Activated naive CD4-positive, alpha-beta T cell (primary cell): ENCODE measurements around the gene BPIFA1.

Source experiments
- DNase-seq, 4 experiments: peaks; one replicate each; lab custom pipeline; 2025; lab: John Stamatoyannopoulos, UW

BPIFA1 gene

GRCh38 chr20:33277471-33278441, 42.0 kb downstream of the BPIFA1 start:
- no peak for DNase-seq

- DNase-seq = no peak
Measured at GRCh38 chr20:33278700-33279099, 42.9 kb downstream of the BPIFA1 start.

- no peak for DNase-seq
Measured at GRCh38 chr20:33279261-33279910, 43.6 kb downstream of the BPIFA1 start.

- no peak for DNase-seq
Measured at GRCh38 chr20:33280000-33280680, 44.3 kb downstream of the BPIFA1 start.

GRCh38 chr20:33280775-33281174, 45.0 kb downstream of the BPIFA1 start:
- no peak for DNase-seq

- no peak for DNase-seq
Measured at GRCh38 chr20:33281550-33282146, 45.9 kb downstream of the BPIFA1 start.

DNA sequence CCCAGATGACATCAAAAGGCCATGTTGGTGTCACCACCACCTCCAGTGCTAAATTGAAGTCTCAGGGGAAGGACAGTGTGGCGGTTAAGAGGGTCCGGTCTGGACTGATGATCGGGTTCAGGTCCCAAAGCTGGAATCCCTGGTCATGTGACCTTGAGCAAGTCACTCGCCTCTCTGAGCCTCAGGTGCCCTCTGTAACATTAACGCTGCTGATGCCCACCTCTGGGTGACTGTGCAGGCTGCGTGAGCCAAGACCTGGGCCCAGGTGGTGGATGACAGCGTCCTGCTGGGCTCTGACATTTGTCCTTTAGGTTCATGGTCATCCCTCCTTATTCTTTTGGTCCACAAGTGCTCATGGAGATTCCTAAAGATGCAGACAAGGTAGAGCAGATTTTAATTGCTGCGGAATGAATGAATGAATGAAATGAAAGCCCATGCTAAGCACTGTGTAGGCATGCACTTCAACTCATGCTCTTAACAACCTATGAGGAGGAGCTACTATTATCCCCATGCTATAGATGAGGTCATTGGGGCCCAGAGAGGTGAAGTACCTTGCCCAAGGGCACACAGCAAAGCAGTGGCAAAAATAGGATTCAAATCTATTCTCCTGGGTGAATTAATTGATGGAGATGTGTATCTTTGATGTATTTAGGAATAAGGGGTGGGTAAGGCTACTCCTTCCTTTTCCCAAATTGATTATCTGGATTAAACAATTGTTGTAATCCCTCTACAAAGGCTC, 46.6 kb downstream of the BPIFA1 start:
- DNase-seq = no peak

- no peak for DNase-seq
Measured at GRCh38 chr20:33282991-33283555, 47.3 kb downstream of the BPIFA1 start, which contains the start of gene BPIFB1. Gene BPIFB1 (plus strand): TSS chr20:33283214. CDS start chr20:33286074, 2,860 bp downstream.

GRCh38 chr20:33284284-33284683, 48.5 kb downstream of the BPIFA1 start:
- no peak for DNase-seq

DNA sequence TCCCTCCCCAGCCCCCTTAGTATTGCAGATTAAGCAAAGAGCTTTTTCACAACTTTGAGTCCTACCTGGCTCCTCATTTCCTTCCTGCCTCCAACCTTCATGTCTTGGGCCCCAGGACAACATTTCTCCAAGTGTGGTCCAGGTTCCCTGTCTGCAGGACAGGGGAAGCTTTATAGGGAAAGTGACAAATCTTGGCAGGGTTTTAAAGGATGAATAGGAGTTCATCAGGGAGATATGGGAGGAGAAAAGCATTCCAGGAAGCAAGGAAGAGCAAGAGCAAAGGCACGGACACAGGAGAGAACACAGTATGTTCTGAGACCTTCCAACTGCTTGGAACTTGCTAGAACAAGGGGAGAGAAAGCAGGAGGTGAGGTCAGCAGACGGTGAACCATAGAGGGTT, 49.1 kb downstream of the BPIFA1 start:
- no peak for DNase-seq

DNA sequence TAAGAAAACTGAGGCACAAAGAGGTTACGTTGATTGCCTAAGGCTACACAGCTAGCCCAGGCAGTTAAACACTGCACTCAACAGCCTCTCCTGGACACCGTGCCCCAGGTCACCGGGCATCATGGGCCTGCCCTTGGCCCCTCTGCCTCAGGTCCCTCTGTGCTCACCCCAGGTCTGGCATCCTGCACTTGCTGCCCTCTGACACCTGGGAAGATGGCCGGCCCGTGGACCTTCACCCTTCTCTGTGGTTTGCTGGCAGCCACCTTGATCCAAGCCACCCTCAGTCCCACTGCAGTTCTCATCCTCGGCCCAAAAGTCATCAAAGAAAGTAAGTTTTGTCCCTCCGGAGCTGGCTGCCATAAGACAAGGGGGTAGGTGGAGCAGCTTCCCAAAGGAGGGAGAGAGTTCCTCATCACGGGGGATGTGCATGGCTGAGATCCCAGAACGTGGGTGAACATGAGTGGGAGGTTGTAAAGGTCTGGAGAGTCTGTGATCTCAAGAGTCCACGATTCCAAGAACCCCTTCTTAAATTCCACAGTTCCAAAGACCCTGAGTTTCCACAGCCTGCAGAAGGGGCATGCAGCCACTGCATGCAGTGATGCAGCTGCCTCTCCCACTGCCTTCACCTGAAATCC, 50.2 kb downstream of the BPIFA1 start:
- no peak for DNase-seq

DNA sequence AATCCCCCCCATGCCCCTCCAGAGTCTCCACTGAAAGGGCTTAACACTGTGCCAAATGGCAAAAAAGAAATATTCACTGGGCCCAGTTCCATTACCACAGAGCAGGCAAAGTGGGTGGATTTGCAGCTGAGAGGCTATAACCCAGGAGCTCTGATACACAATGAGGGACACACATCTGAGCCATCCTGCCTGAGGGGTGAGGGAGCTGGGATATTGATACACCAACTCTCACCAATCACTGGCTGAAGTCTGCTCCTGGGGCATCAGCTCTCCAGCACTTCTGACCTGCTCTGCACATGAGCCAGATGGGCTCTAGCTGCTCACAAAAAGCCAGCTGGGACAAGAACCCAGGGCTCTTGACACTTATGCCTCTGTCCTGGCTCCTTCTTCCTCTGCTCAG, 52.1 kb downstream of the BPIFA1 start:
- DNase-seq = no peak

DNA sequence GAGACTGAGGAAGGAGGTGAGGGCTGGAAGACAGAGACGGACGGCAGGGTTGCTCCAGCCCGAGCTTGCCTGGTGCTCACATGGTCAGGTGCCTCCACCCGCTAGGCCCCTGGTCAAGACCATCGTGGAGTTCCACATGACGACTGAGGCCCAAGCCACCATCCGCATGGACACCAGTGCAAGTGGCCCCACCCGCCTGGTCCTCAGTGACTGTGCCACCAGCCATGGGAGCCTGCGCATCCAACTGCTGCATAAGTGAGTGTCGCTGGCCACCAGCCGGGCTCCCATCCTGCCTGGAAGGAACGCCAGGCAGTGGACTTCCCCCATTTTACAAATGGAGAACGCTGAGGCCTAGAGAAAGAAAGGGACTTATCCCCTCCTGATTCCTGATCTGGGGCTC, 55.1 kb downstream of the BPIFA1 start:
- DNase-seq = no peak

DNA sequence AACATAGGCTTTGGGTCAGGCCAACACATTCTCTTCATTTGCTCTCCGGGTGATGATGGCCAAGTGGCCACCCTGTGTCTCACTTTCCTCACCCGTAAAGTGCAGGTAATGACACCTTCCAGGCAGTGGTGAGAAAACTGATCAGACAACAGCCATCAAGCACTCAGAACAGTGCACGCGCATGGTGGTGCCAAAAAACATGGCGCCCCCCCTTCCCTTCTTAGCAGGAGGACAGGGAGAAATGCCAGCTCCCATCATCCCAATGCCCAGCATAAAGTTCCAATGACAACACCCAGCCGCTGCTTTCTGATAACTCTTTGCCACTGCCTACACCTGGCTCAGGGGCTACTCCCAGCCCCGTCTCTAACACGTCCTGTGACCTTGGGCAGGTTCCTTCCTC, 55.6 kb downstream of the BPIFA1 start:
- no peak for DNase-seq

DNA sequence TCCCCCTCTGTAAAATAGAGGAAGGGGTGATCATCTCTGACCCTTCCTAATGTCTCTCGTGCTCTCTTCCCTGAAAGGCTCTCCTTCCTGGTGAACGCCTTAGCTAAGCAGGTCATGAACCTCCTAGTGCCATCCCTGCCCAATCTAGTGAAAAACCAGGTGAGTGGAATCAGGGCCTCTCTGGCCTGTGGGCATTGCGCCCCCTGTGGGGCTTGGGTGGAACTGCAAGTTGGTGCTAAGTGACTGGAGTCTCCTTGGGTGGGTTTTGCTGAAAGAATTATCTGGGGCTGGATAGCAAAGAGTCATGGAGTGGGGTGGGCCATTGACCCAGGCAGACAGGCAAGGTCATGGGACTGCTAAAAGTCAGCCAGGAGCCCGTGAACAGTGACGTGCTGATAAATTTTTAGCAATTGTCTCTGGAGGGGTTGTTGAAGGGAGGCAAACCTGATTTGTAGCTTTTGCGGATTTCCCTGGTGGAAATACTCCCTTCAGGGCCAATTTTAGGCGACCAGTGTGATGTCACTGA, 56.1 kb downstream of the BPIFA1 start:
- peak; percentile 24 to 66 (median 45) for DNase-seq
